K562 (cell line): ENCODE results near the gene ING4. TPM values are rescaled to one million over a fixed set of nuclear protein-coding genes. Genes with fewer than 3 reads are reported as not detected.
A peak's percentile ranks its signal among the peaks of the same experiment; 100 is the strongest.

Experiments used
- CHD2 ChIP-seq: IDR thresholded peaks from 2 replicates; pipeline ENCODE4 v1.6.1; 2011; ENCODE audit warnings: low read depth, low read length
- KLF13 ChIP-seq: fragments of 450-650 bp; IDR thresholded peaks from 2 replicates; pipeline ENCODE4 v1.6.1; 2016; ENCODE audit warnings: missing genetic modification characterization, low read depth, mild to moderate bottlenecking, missing compliant biosample characterization, moderate library complexity, borderline replicate concordance
- NFYB ChIP-seq: IDR thresholded peaks from 2 replicates; pipeline ENCODE4 v1.6.1; 2011; ENCODE audit warnings: mild to moderate bottlenecking, moderate library complexity; ENCODE audit not compliant: insufficient read length; ENCODE audit errors: extremely low read depth
- PCBP1 ChIP-seq: fragments of 200-400 bp; formaldehyde crosslinking; IDR thresholded peaks from 2 replicates; pipeline ENCODE4 v1.6.1; 2018; ENCODE audit warnings: mild to moderate bottlenecking, low read depth, low read length; ENCODE audit not compliant: poor library complexity, severe bottlenecking
- POLR2H ChIP-seq: IDR thresholded peaks from 2 replicates; pipeline ENCODE4 v1.6.1; 2016; ENCODE audit warnings: missing genetic modification characterization, low read depth, mild to moderate bottlenecking, control low read depth, missing compliant biosample characterization, moderate library complexity
- RBM17 ChIP-seq: fragments of 200-400 bp; formaldehyde crosslinking; IDR thresholded peaks from 2 replicates; pipeline ENCODE4 v1.6.1; 2017; ENCODE audit warnings: low read depth, mild to moderate bottlenecking, low read length, borderline replicate concordance
- RCOR1 ChIP-seq, 2 experiments: IDR thresholded peaks; 2 replicates each; pipeline ENCODE4 v1.6.1; 2012; ENCODE audit warnings: low read depth in 2 of 2, low read length in 2 of 2, borderline replicate concordance in 1 of 2, improper control_type of control experiment in 1 of 2
- SREBF1 ChIP-seq: fragments of 150-350 bp; IDR thresholded peaks from 2 replicates; pipeline ENCODE4 v1.6.1; 2014; ENCODE audit warnings: antibody characterized with exemption, low read depth, low read length, borderline replicate concordance
- TSC22D4 ChIP-seq: fragments of 450-650 bp; IDR thresholded peaks from 2 replicates; pipeline ENCODE4 v1.6.1; 2016; ENCODE audit warnings: missing genetic modification characterization, missing biosample characterization, control low read depth
- ZNF224 ChIP-seq: sonication (generic); formaldehyde crosslinking; IDR thresholded peaks from 2 replicates; pipeline ENCODE4 v1.8.0; 2022; ENCODE audit warnings: mild to moderate bottlenecking, missing genetic modification reagents
- polyA plus RNA-seq, 8 experiments: library from polyadenylated mRNA; depleted of rRNA in 4 of 8; stranded (reverse) in 5 of 8; unstranded in 3 of 8; fragments of >200 nt; fragmentation: Nextera tagmentation in 2 of 8; fragmentation: Illumina TruSeq in 1 of 8; extraction: Ambion mirVana in 2 of 8; extraction: Trizol in 1 of 8; gene quantifications; 2 replicates each; pipeline versions ENCODE4 v1.2.1 to v1.2.3, GENCODE V29; 2011 to 2014; ENCODE audit warnings: inconsistent platforms in 1 of 8, missing spikeins in 1 of 8
- total RNA-seq, 7 experiments: library from RNA; depleted of rRNA in 6 of 7; stranded (reverse); fragments of >200 nt in 6 of 7; fragmentation: Illumina TruSeq in 2 of 7; extraction: Trizol in 2 of 7; gene quantifications; 2 replicates each; pipeline versions ENCODE4 v1.2.1 to v1.2.3, GENCODE V29; 2011 to 2021; ENCODE audit warnings: low replicate concordance in 1 of 7
- TF ChIP-seq, protein P1 (sequence below): fragments of 250-450 bp; sonication (Bioruptor Pico); IDR thresholded peaks from 2 replicates; pipeline ENCODE4 v1.4.0; 2020
- TF ChIP-seq, protein P2 (sequence below): sonication (generic); formaldehyde crosslinking; IDR thresholded peaks from 2 replicates; pipeline ENCODE4 v1.8.0; 2022; ENCODE audit warnings: missing genetic modification reagents, mild to moderate bottlenecking, borderline replicate concordance
- TF ChIP-seq, protein P3 (sequence below): fragments of 200-400 bp; formaldehyde crosslinking; IDR thresholded peaks from 2 replicates; pipeline ENCODE4 v1.6.1; 2017; ENCODE audit warnings: mild to moderate bottlenecking, low read depth, low read length, moderate library complexity
- TF ChIP-seq, protein P4 (sequence below): fragments of 450-650 bp; IDR thresholded peaks from one replicate; pipeline ENCODE4 v1.6.1; 2018; ENCODE audit warnings: mild to moderate bottlenecking, moderate library complexity; ENCODE audit not compliant: partially characterized antibody

ING4 gene
- total and polyA plus RNA-seq, 9 of the 15 experiments (the other 6 are each of a cell fraction or from before 2014, with no cell fraction given): 6.6 to 30.2 (median 15.7) TPM

DNA sequence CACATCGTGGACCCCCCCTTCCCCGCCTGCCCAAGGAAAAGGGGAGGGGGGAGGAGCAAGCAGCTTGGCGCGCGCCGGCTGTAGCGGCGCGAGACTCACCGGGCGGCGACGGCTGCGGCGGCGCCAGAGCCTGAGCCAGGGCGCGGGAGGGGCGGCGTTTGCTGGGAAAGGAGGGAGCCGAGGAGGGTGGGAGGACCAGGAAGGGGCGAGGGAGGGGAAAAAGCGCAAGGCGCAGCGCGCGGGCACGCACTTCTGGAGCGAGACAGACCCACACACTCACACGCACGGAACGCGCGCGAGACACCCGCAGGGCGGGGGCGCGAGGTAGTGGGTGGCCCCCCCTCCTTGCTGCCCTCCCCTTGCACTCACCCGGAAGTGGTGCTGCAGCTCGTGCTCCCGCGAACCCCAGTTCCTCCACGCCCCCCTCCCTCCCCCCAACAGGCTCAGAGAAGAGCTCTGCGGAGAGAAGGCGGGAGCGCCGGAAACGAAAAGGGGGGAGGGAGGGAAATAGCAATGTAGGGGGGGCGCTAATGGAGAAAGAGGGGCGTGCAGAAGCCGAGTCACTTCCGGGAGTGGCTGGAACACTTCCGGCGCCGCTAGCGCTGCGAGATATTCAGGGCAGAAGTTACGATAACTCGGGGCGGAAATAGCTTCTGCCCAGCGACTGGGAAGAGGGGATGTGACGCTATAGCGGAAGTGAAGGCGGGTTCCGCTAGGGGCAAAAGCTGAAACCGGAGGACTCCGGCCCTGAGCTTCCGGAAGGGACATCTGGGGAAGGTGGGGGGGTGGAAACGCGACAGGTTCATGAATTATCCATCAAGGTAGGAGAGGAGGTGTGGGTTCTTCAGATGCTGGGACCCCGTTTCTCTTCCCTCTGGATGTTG lies 26.3 kb upstream of the ING4 start, which contains the start of gene ZNF384 (continued):
- TF ChIP-seq, protein P1, sequence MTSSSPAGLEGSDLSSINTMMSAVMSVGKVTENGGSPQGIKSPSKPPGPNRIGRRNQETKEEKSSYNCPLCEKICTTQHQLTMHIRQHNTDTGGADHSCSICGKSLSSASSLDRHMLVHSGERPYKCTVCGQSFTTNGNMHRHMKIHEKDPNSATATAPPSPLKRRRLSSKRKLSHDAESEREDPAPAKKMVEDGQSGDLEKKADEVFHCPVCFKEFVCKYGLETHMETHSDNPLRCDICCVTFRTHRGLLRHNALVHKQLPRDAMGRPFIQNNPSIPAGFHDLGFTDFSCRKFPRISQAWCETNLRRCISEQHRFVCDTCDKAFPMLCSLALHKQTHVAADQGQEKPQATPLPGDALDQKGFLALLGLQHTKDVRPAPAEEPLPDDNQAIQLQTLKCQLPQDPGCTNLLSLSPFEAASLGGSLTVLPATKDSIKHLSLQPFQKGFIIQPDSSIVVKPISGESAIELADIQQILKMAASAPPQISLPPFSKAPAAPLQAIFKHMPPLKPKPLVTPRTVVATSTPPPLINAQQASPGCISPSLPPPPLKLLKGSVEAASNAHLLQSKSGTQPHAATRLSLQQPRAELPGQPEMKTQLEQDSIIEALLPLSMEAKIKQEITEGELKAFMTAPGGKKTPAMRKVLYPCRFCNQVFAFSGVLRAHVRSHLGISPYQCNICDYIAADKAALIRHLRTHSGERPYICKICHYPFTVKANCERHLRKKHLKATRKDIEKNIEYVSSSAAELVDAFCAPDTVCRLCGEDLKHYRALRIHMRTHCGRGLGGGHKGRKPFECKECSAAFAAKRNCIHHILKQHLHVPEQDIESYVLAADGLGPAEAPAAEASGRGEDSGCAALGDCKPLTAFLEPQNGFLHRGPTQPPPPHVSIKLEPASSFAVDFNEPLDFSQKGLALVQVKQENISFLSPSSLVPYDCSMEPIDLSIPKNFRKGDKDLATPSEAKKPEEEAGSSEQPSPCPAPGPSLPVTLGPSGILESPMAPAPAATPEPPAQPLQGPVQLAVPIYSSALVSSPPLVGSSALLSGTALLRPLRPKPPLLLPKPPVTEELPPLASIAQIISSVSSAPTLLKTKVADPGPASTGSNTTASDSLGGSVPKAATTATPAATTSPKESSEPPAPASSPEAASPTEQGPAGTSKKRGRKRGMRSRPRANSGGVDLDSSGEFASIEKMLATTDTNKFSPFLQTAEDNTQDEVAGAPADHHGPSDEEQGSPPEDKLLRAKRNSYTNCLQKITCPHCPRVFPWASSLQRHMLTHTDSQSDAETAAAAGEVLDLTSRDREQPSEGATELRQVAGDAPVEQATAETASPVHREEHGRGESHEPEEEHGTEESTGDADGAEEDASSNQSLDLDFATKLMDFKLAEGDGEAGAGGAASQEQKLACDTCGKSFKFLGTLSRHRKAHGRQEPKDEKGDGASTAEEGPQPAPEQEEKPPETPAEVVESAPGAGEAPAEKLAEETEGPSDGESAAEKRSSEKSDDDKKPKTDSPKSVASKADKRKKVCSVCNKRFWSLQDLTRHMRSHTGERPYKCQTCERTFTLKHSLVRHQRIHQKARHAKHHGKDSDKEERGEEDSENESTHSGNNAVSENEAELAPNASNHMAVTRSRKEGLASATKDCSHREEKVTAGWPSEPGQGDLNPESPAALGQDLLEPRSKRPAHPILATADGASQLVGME: no peak
- TF ChIP-seq POLR2H (tag) (peak; percentile 66), ZNF224 (CRISPR knock-in tag) (no peak), PCBP1 (peak; percentile 97), CHD2 (peak; percentile 84), KLF13 (tag) (peak; percentile 93), RCOR1 (IDR thresholded peaks at IDR 0.05; ENCODE audit: borderline replicate concordance in 1 of 2, low read depth in 2 of 2, low read length in 2 of 2) (no peak), SREBF1 (no peak), TSC22D4 (tag) (no peak), NFYB (no peak), RBM17 (no peak)
- TF ChIP-seq, protein P2, sequence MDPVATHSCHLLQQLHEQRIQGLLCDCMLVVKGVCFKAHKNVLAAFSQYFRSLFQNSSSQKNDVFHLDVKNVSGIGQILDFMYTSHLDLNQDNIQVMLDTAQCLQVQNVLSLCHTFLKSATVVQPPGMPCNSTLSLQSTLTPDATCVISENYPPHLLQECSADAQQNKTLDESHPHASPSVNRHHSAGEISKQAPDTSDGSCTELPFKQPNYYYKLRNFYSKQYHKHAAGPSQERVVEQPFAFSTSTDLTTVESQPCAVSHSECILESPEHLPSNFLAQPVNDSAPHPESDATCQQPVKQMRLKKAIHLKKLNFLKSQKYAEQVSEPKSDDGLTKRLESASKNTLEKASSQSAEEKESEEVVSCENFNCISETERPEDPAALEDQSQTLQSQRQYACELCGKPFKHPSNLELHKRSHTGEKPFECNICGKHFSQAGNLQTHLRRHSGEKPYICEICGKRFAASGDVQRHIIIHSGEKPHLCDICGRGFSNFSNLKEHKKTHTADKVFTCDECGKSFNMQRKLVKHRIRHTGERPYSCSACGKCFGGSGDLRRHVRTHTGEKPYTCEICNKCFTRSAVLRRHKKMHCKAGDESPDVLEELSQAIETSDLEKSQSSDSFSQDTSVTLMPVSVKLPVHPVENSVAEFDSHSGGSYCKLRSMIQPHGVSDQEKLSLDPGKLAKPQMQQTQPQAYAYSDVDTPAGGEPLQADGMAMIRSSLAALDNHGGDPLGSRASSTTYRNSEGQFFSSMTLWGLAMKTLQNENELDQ (CRISPR knock-in tag): no peak
- TF ChIP-seq, protein P3, sequence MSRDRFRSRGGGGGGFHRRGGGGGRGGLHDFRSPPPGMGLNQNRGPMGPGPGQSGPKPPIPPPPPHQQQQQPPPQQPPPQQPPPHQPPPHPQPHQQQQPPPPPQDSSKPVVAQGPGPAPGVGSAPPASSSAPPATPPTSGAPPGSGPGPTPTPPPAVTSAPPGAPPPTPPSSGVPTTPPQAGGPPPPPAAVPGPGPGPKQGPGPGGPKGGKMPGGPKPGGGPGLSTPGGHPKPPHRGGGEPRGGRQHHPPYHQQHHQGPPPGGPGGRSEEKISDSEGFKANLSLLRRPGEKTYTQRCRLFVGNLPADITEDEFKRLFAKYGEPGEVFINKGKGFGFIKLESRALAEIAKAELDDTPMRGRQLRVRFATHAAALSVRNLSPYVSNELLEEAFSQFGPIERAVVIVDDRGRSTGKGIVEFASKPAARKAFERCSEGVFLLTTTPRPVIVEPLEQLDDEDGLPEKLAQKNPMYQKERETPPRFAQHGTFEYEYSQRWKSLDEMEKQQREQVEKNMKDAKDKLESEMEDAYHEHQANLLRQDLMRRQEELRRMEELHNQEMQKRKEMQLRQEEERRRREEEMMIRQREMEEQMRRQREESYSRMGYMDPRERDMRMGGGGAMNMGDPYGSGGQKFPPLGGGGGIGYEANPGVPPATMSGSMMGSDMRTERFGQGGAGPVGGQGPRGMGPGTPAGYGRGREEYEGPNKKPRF: no peak
- TF ChIP-seq, protein P4, sequence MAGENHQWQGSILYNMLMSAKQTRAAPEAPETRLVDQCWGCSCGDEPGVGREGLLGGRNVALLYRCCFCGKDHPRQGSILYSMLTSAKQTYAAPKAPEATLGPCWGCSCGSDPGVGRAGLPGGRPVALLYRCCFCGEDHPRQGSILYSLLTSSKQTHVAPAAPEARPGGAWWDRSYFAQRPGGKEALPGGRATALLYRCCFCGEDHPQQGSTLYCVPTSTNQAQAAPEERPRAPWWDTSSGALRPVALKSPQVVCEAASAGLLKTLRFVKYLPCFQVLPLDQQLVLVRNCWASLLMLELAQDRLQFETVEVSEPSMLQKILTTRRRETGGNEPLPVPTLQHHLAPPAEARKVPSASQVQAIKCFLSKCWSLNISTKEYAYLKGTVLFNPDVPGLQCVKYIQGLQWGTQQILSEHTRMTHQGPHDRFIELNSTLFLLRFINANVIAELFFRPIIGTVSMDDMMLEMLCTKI: no peak
